GM18505 (cell line): ENCODE measurements around the gene CEMIP.
"Not testable (repeated sequence)": the region's sequence is repeated elsewhere in the genome, so short reads cannot be mapped to it uniquely, and the experiment has no call there.

Source experiments
- ATAC-seq: cut with Tn5 transposase; IDR thresholded peaks from one replicate; pipeline ENCODE4 v1.9.1; 2021; ENCODE audit not compliant: unreplicated experiment
- POLR2A ChIP-seq: IDR thresholded peaks from 4 replicates; pipeline ENCODE4 v1.6.1; 2011; ENCODE audit warnings: borderline replicate concordance; ENCODE audit not compliant: insufficient read depth, insufficient read length; ENCODE audit errors: extremely low read depth

The CEMIP gene

DNA sequence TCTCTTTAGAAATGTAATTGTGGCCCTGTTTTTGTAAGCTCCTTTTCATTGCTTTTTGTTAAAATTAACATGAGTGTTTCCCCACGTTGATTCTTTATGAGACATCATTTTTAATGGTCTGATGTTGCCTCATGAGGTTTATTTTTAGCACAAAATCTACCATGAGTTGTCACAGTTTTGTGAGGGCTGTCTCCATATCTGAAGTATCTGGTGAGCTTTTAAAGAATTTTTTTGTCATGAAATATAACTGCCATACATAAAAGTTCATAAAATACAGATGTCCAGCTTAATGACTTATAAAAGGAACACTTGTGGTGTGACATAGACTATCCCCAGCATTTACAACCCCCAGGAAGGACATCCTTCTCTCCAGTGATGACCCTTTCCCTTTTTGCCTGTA is 34.3 kb upstream of the CEMIP start:
- no peak for ATAC-seq
- no peak for TF ChIP-seq POLR2A

DNA sequence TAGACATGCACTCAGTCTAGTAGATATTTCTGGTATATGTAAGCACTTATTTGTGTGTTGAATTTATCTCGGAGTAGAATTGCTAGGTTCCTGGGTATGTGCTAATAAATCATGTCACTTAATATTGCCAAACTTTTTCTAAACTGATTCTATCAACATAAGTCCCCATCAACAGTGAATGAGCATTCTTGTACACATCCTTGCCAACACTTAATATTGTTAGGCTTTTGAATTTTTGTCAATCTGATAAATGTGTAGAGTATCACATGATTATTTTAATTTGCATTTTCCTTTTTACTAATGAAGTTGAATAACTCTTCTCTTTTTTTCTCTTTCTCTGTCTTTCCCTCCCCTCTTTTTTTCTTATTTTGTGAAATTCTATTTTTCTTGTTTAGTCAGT is 33.3 kb upstream of the CEMIP start:
- no peak for ATAC-seq
- TF ChIP-seq POLR2A: no peak

GRCh38 chr15:80747317-80748053 is 31.7 kb upstream of the CEMIP start:
- TF ChIP-seq POLR2A: no peak
- no peak for ATAC-seq

- ATAC-seq: no peak
- no peak for TF ChIP-seq POLR2A
These were observed 29.6 kb upstream of the CEMIP start for GRCh38 chr15:80749589-80749988.

DNA sequence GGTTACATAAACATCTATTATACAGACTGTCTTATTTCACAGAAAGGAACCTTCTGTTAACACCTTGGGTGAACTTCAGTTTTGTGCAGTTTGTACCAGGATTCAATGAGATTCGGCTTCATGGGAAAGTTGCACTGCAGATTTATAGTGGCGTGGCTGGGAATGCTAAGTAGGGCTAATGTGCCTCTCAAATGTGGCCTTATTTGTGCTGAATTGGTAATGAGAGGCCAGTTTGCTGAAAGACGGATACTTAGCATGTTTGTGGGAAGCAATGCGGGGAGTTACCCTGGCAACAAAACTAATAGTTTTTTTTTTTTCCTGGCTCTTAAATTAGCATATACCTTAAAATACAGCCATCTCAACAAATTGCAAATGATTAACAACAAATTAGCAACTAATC is 28.6 kb upstream of the CEMIP start:
- no peak for ATAC-seq
- no peak for TF ChIP-seq POLR2A

GRCh38 chr15:80752204-80752603 is 27.0 kb upstream of the CEMIP start:
- TF ChIP-seq POLR2A: no peak
- no peak for ATAC-seq

GRCh38 chr15:80753161-80753560 is 26.0 kb upstream of the CEMIP start:
- no peak for ATAC-seq
- TF ChIP-seq POLR2A: no peak

DNA sequence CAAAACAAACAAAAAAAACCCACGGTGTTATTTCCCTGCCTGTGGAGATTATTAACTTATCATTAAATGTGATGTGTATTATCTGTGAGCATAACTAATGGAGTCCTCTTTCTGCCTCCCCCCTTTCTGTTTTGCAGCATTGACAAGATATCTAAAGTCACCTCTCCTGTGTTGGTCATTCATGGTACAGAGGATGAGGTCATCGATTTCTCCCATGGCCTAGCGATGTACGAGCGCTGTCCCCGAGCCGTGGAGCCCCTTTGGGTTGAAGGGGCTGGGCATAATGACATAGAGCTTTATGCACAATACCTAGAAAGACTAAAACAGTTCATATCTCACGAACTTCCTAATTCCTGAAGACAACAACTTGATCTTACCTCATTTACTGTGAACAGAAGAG is 25.2 kb upstream of the CEMIP start:
- TF ChIP-seq POLR2A: no peak
- ATAC-seq: no peak

- ATAC-seq: no peak
- no peak for TF ChIP-seq POLR2A
These were observed 23.3 kb upstream of the CEMIP start for GRCh38 chr15:80755885-80756284.

GRCh38 chr15:80758130-80758745 is 20.9 kb upstream of the CEMIP start:
- ATAC-seq: no peak
- no peak for TF ChIP-seq POLR2A

- TF ChIP-seq POLR2A: no peak
- no peak for ATAC-seq
These were observed 18.2 kb upstream of the CEMIP start for GRCh38 chr15:80760960-80761359.

DNA sequence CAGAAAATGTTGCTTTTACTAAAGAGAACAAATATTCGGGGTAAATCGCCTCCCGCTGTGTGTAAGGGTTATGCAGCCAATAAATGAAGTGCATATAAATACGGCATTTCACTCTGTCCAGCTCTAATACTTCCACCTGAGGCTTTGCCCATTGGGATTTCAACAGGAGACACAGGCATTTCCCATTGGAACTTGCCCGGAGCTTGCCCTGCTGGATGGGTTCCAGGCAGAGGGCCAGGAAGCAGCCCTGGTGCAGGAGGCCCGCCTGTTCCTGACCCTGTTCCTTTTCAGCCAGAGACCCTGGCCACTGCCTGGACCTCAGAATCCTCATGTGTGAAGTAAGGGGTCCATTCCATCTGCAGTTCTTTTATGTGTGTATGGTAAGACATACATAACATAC is 17.4 kb upstream of the CEMIP start:
- no peak for ATAC-seq
- no peak for TF ChIP-seq POLR2A

- ATAC-seq: not testable (repeated sequence)
These were observed 15.9 kb upstream of the CEMIP start for GRCh38 chr15:80763235-80763634.

DNA sequence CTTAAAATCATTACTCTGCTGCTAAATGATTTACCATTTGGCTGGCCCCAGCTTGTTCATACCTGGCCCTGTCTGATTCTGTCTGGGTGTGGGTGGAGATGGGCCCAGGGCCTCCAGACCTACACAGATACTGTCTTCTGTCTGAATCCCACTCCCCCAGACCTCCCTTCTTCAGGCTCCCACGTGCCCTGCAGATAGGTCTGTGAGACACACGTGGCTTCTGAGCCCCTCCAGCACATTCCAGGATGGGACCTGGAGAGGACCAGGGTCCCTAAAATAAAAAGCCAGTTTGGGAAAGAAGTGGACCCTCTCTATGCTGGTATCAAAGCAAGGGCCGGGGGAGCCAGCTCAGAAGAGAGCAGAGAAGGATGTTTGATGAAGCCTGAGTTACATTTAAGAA is 14.6 kb upstream of the CEMIP start:
- no peak for TF ChIP-seq POLR2A
- ATAC-seq: no peak
